Keratinocyte (primary cell): ENCODE results near the gene PDF. TPM values are rescaled to one million over a fixed set of nuclear protein-coding genes. Genes with fewer than 3 reads are reported as not detected.

Source experiments
- DNase-seq: peaks from one replicate; pipeline ENCODE4 v3.0.0-alpha.2; 2011; ENCODE audit warnings: low read depth, missing footprints, low spot score
- FAIRE-seq: peaks from 2 replicates; lab custom pipeline; 2011; peaks lifted over from hg19 to GRCh38; lab: Jason Lieb, UNC
- H2AFZ ChIP-seq: 2 replicates; pipeline ENCODE4 v1.6.0; 2012; ENCODE audit warnings: low read length, control low read depth, inconsistent platforms; ENCODE audit not compliant: control insufficient read depth
- H3K27ac ChIP-seq: 2 replicates; pipeline ENCODE4 v1.5.1; 2011; ENCODE audit warnings: low read length; ENCODE audit not compliant: control insufficient read depth, insufficient read depth
- H3K27me3 ChIP-seq: 3 replicates; pipeline ENCODE4 v1.6.0; 2011; ENCODE audit warnings: low read length; ENCODE audit not compliant: control insufficient read depth, insufficient read depth; ENCODE audit errors: extremely low read depth
- H3K36me3 ChIP-seq, 2 experiments: 2 replicates in 1 of 2; 3 replicates in 1 of 2; pipeline ENCODE4 v1.5.1; 2011; ENCODE audit warnings: low read length in 2 of 2, mild to moderate bottlenecking in 1 of 2; ENCODE audit not compliant: control insufficient read depth in 2 of 2, insufficient read depth in 2 of 2; ENCODE audit errors: extremely low read depth in 1 of 2
- H3K4me1 ChIP-seq: 3 replicates; pipeline ENCODE4 v1.5.1; 2011; ENCODE audit warnings: low read length; ENCODE audit not compliant: control insufficient read depth, insufficient read depth; ENCODE audit errors: extremely low read depth
- H3K4me2 ChIP-seq: 3 replicates; pipeline ENCODE4 v1.6.0; 2011; ENCODE audit warnings: low read depth, low read length; ENCODE audit not compliant: control insufficient read depth, insufficient read depth; ENCODE audit errors: extremely low read depth
- H3K4me3 ChIP-seq, 3 experiments: fragments of 200-600 bp in 1 of 3; sonication (generic) in 1 of 3; 2 replicates in 2 of 3; 3 replicates in 1 of 3; pipeline ENCODE4 v1.5.1; 2011 to 2016; ENCODE audit warnings: low read length in 3 of 3, mild to moderate bottlenecking in 3 of 3, control low read depth in 2 of 3, inconsistent platforms in 1 of 3, low read depth in 1 of 3, mixed read lengths in 1 of 3, mixed run types in 1 of 3, moderate library complexity in 1 of 3; ENCODE audit not compliant: control insufficient read depth in 2 of 3, insufficient read depth in 2 of 3; ENCODE audit errors: extremely low read depth in 1 of 3
- H3K79me2 ChIP-seq: 2 replicates; pipeline ENCODE4 v1.6.0; 2012; ENCODE audit warnings: low read length; ENCODE audit not compliant: control insufficient read depth, insufficient read depth
- H3K9ac ChIP-seq: 3 replicates; pipeline ENCODE4 v1.6.0; 2011; ENCODE audit warnings: low read length; ENCODE audit not compliant: control insufficient read depth, insufficient read depth; ENCODE audit errors: extremely low read depth
- H3K9me1 ChIP-seq: 3 replicates; pipeline ENCODE4 v1.6.0; 2011; ENCODE audit warnings: low read length; ENCODE audit not compliant: control insufficient read depth, insufficient read depth; ENCODE audit errors: extremely low read depth
- H3K9me3 ChIP-seq: 2 replicates; pipeline ENCODE4 v1.5.1; 2012; ENCODE audit warnings: low read depth, low read length; ENCODE audit not compliant: control insufficient read depth
- H4K20me1 ChIP-seq: 3 replicates; pipeline ENCODE4 v1.6.0; 2011; ENCODE audit warnings: low read length; ENCODE audit not compliant: control insufficient read depth, insufficient read depth; ENCODE audit errors: extremely low read depth
- CTCF ChIP-seq, 3 experiments: IDR thresholded peaks in 1 of 3; conservative IDR thresholded peaks in 1 of 3; optimal IDR thresholded peaks in 1 of 3; 2 replicates in 2 of 3; 3 replicates in 1 of 3; pipeline versions ENCODE3 to v1.5.1; 2011; ENCODE audit warnings: low read length in 3 of 3, mild to moderate bottlenecking in 3 of 3, moderate library complexity in 2 of 3, control low read depth in 1 of 3, inconsistent platforms in 1 of 3; ENCODE audit not compliant: insufficient read depth in 2 of 3; ENCODE audit errors: extremely low read depth in 1 of 3
- EZH2 ChIP-seq: IDR thresholded peaks from one replicate; pipeline ENCODE4 v1.6.1; 2012; ENCODE audit warnings: inconsistent platforms, mild to moderate bottlenecking, low read length, moderate library complexity
- dilution Hi-C: fragments of 300-500 bp; cut with MboI; formaldehyde crosslinking; loops from one replicate; pipeline ENCODE4 v1.7.0; 2020; ENCODE audit warnings: low sequenced_read_pairs; ENCODE audit not compliant: extremely low pct_ligation_motif_present
- polyA plus RNA-seq, 5 experiments: library from polyadenylated mRNA; depleted of rRNA in 3 of 5; stranded (reverse) in 3 of 5; stranded (forward) in 1 of 5; unstranded in 1 of 5; fragments of >200 nt; gene quantifications; 1 replicate in 1 of 5; 2 replicates in 3 of 5; 3 replicates in 1 of 5; pipeline versions ENCODE4 v1.2.1 to v1.2.3, GENCODE V29; 2011 to 2012; ENCODE audit warnings: missing spikeins in 2 of 5, low read depth in 1 of 5, low replicate concordance in 1 of 5

Gene PDF
- polyA plus RNA-seq, 1 donor (not counting 4 experiments of a cell fraction or from before 2014, with no cell fraction given): 3.0 TPM

- Histone ChIP-seq H3K9ac (no peak overlapping the region), H3K9me3 (no peaks in the 10 kb centered on the region), H3K4me2 (no peak overlapping the region), H3K36me3 (peaks cover 4 to 5% of the 10 kb centered on the region in 2 experiments), H4K20me1 (no peaks in the 10 kb centered on the region), H3K4me1 (no peaks in the 10 kb centered on the region), H3K27ac (no peak overlapping the region), H3K27me3 (no peaks in the 10 kb centered on the region), H3K9me1 (no peaks in the 10 kb centered on the region), H3K4me3 (no peak overlapping the region), H2AFZ (no peak overlapping the region), H3K79me2 (no peaks in the 10 kb centered on the region)
- dilution Hi-C loops: no loop called here
- FAIRE-seq (no peak), DNase-seq (no peak)
- TF ChIP-seq CTCF (optimal IDR thresholded peaks at IDR 0.05 in 1 of 3, IDR thresholded peaks at IDR 0.05 in 1 of 3, conservative IDR thresholded peaks at IDR 0.05 in 1 of 3; ENCODE audit: extremely low read depth in 1 of 3, insufficient read depth in 2 of 3, low read length in 3 of 3) (peak in 1 of 3 experiments; percentile 32), EZH2 (no peak)
Observed at GRCh38 chr16:69286941-69287713, 43.3 kb downstream of the PDF start.

DNA sequence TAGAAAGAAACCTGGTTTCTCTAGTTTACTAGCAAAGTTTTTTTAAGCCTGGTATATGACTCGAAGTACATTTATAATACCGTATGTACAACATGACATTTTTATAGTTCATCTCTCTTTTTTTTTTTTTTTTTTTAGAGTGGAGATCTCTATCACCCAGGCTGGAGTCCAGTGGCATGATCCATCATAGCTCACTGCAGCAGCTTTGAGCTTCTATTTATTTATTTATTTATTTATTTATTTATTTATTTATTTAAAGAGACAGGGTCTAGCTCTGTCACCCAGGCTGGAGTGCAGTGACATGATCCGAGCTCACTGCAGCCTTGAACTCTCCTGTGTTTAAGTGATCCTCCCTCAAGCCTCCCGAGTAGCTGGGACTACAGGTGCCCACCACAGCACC is 45.1 kb downstream of the PDF start:
- Histone ChIP-seq H3K79me2 (no peaks in the 10 kb centered on the region), H3K36me3 (peaks cover 2 to 5% of the 10 kb centered on the region in 2 experiments), H2AFZ (no peak overlapping the region), H3K9me1 (no peaks in the 10 kb centered on the region), H3K9ac (no peak overlapping the region), H3K4me2 (no peak overlapping the region), H3K27ac (no peak overlapping the region), H3K9me3 (no peaks in the 10 kb centered on the region), H4K20me1 (no peaks in the 10 kb centered on the region), H3K4me3 (no peak overlapping the region), H3K4me1 (no peaks in the 10 kb centered on the region), H3K27me3 (no peaks in the 10 kb centered on the region)
- DNase-seq: no peak
- FAIRE-seq: no peak
- dilution Hi-C loops: no loop called here
- no peak for TF ChIP-seq CTCF (optimal IDR thresholded peaks at IDR 0.05 in 1 of 3, IDR thresholded peaks at IDR 0.05 in 1 of 3, conservative IDR thresholded peaks at IDR 0.05 in 1 of 3; ENCODE audit: extremely low read depth in 1 of 3, insufficient read depth in 2 of 3, low read length in 3 of 3)
- TF ChIP-seq EZH2: no peak
